Measurements from ENCODE around the gene COL18A1.

DNA sequence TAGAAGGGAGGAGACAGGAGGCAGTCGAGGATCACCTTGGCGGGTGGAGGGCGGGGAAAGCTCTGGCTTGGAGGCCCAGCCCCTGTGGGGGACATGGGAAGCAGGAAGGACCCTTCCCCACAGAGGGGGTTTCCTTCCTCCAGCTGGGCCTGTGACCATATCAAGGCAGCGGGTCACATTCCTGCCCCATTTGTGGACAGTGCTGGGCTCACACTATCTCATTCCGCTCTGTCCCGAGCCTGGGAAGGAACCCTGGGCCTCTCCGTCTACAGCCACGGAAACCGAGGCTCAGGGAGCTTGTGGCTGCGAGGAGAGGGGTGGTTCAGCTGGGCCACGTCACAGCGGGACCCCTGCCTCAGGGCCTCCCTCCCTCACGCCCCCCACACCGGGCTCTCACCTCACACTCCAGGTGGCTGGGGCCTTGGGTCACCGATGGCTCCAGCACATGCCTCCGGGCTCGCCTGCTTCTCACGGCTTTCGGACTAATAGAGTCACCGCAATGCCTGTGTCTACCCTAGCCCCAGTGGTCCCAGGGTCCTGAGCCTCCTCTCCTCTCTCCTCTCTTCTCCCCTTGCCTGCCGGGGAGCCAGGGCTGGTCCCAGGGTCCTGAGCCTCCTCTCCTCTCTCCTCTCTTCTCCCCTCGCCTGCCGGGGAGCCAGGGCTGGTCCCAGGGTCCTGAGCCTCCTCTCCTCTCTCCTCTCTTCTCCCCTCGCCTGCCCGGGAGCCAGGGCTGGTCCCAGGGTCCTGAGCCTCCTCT, 80.9 kb downstream of the COL18A1 start:
- TF ChIP-seq EP300 (IDR thresholded peaks at IDR 0.05; ENCODE audit: borderline replicate concordance in 1 of 2, low read depth in 2 of 2, low read length in 2 of 2) (no peak), CTCF (IDR thresholded peaks at IDR 0.05; ENCODE audit: control extremely low read depth in 1 of 3, insufficient read depth in 1 of 3, low read depth in 1 of 3, low read length in 3 of 3) (no peak), RAD21 (IDR thresholded peaks at IDR 0.05 in 1 of 2, conservative IDR thresholded peaks at IDR 0.05 in 1 of 2; ENCODE audit: low read depth in 2 of 2, low read length in 2 of 2) (no peak), POLR2AphosphoS5 (IDR thresholded peaks at IDR 0.05; ENCODE audit: low read depth, low read length) (no peak; the same call in 1 of the 2 replicates), HDAC2 (IDR thresholded peaks at IDR 0.05; ENCODE audit: borderline replicate concordance in 1 of 2, low read depth in 2 of 2, low read length in 2 of 2) (no peak), RBBP5 (IDR thresholded peaks at IDR 0.05; ENCODE audit: borderline replicate concordance, low read depth, low read length) (no peak), EZH2 (IDR thresholded peaks at IDR 0.05; ENCODE audit: low read depth, low read length, severe bottlenecking) (no peak), CEBPB (IDR thresholded peaks at IDR 0.05; ENCODE audit: low read depth, low read length) (no peak)

Measured in H1 (cell line).